ENCODE measurements around the gene CUBN.

Gene CUBN

DNA sequence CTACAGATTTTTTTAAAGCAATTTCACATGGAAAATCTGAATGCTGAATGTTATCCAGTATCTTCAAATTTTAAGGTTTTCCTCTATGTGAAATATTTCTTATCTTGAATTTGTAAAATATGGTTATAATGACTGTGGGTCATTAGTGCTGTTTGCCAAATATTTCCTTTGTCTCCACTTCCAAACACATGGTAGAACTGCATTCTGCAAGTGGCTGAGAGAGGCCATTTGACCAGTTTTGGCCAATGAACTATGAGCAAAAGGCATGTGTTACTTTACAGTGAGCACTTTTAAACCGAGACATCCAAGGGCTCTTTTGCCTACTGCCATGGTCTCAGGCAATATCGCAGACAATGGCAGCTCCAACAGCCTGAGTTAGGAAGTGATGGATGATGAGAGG, 195.2 kb downstream of the CUBN start:
- in situ Hi-C loops (cut with MboI; ENCODE audit: low sequenced_read_pairs): no loop called here

DNA sequence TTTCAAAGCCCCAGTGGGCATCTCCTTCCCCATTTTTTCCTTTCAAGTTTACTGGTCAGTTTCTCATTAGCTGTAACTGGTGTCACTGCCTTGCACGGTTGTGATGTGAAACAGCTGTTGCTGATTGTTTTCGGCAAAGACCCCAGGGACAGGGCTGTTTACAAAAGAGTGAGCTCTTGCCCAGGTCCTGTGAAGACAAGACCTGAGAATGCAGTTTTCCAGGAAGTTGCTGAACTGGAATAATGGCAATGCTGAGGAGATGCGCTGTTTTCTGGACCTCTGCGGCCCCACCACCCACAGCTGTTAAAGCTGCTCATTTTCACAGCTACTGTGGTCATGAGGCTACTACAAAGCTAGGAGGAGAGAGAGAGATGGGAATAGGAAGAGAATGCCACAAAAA, 195.8 kb downstream of the CUBN start:
- in situ Hi-C loops (cut with MboI; ENCODE audit: low sequenced_read_pairs): no loop called here

GRCh38 chr10:16931930-16932329, 197.7 kb downstream of the CUBN start:
- in situ Hi-C loops (cut with MboI; ENCODE audit: low sequenced_read_pairs): no loop called here

- in situ Hi-C loops (cut with MboI; ENCODE audit: low sequenced_read_pairs): no loop called here
Observed at GRCh38 chr10:16930540-16930939, 199.1 kb downstream of the CUBN start.

- in situ Hi-C loops (cut with MboI; ENCODE audit: low sequenced_read_pairs): no loop called here
Observed at GRCh38 chr10:16929069-16929468, 200.5 kb downstream of the CUBN start.

- in situ Hi-C loops (cut with MboI; ENCODE audit: low sequenced_read_pairs): no loop called here
Observed at GRCh38 chr10:16927546-16927945, 202.1 kb downstream of the CUBN start.

DNA sequence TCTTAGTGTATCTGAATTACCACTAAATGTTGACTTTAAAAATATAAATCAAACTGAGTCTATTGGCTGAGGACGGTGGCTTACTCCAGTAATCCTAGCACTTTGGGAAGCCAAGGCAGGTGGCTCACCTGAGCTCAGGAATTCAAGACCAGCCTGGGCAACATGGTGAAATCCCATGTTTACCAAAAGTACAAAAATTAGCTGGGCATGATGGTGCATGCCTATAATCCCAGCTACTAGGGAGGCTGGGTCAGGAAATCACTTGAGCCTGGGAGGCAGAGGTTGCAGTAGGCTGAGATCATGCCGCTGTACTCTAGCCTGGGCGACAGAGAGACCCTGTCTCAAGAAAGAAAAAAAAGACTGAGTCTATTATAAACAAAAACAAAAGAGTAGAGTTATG, 205.9 kb downstream of the CUBN start:
- in situ Hi-C loops (cut with MboI; ENCODE audit: low sequenced_read_pairs): no loop called here

- in situ Hi-C loops (cut with MboI; ENCODE audit: low sequenced_read_pairs): no loop called here
Observed at GRCh38 chr10:16923309-16923708, 206.3 kb downstream of the CUBN start.

- in situ Hi-C loops (cut with MboI; ENCODE audit: low sequenced_read_pairs): no loop called here
Observed at GRCh38 chr10:16919121-16919982, 210.3 kb downstream of the CUBN start.

DNA sequence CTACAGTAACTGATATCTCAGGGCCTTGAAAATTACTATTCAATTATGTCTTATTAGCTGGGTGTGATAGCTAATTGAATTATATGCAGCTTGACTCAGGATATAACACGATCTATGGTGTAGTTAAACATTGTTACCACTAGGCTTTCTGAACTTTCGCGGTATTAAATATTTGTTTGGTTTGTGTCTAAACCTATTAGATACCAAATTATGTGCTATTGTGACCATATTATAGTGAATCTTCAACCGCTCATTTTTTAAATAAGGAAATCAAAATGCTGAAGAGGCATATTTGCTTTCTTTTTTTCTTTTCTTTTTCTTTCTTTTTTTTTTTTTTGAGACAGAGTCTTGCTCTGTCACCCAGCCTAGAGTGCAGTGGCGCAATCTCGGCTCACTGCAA, 213.1 kb downstream of the CUBN start:
- in situ Hi-C loops (cut with MboI; ENCODE audit: low sequenced_read_pairs): no loop called here

DNA sequence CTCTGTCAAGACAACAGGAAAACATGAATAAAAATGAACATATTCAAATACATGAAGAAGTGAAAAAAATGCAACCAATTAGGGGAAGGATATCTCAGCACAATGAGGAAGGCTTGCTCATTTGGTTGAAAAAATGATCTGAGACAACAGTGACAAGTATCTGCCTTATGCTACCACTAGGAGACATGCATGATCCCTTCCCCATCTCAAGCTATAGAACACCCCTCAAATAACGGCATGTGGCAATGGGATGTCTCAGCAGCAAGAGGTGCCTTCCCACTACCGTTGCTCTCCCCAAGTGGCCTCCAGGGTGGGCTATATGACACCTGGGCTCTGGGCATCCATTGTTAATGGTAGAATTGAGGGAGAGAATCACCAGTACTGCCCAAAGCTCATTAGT, 214.3 kb downstream of the CUBN start:
- in situ Hi-C loops (cut with MboI; ENCODE audit: low sequenced_read_pairs): no loop called here

- in situ Hi-C loops (cut with MboI; ENCODE audit: low sequenced_read_pairs): no loop called here
Observed at GRCh38 chr10:16913266-16913665, 216.3 kb downstream of the CUBN start.

DNA sequence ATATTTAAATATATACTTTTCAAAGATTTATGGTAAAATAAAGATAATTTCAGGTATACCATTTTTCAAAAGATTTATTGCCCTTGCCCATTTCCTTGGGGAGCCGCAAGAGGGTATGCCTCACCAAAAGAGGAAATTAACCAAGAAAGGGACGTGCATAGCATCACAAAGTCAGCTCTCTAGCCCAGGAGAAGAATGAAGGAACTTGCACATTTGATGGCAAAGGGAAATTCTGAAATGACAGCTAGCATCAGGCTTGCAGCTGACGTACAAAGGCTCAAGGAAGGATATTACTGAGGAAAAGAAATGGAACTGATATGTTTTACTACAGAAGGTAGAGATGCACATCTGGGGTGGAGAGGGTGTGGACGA, 218.8 kb downstream of the CUBN start:
- in situ Hi-C loops (cut with MboI; ENCODE audit: low sequenced_read_pairs): no loop called here

DNA sequence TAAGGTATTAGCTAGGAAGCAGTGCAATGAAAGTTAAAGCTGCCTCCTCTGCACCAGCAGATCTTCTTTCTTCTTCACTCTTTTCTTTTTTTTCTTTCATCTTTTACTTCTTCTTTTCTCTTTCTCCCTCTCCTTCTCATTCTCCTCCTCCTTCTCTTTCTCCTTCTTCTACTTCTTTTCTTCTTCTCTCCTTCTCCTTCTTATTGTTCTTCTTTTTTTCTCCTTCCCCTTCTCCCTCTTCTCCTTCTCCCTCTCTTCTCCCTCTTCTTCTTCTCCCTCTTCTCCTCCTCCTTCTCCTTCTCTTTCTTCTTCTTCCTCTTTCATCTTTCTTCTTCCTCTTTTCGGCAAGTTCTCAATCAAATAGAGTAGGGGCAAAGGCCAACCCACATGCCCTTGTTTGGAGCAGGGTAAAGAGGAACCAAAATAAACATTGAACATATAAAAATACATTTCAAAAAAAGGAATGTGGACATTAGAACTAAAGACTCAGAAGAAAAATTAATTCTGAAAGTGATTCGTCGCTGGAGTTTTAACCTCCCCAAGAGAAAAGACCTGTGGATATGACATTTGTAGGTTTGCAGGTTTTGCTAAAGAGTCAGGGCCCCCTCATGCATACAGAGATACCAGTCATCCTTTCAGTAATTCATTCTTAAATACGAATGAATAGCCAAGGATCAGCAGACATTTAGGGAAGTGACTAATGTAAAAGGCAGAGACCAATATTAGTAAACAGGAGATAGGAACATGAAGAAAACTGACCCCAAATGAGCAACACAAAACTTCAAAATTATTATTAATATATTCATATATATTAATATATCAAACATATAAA, 219.4 kb downstream of the CUBN start:
- in situ Hi-C loops (cut with MboI; ENCODE audit: low sequenced_read_pairs): no loop called here

DNA sequence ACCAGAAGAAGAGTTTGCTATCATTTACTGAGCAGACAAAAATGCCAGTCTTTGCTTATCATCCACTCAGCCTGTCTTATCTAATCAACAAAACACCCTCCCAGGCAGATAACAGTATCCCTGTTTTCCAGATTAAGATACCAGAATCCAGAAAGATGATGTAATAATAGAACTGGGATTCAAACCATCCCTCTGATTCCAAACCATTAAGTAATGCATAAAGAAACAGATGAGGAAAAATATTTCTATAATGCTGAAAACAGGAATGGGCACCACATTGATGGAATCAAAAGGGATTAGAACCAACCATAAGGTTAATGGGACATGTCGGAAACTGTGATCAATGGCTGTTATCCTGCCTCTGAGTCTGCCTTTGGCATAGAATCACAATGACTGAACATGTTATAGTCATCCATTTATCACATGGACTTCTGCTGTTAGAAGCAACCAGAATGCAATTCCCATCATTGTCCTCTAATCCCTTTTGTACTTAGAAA, 220.3 kb downstream of the CUBN start:
- in situ Hi-C loops (cut with MboI; ENCODE audit: low sequenced_read_pairs): no loop called here

- in situ Hi-C loops (cut with MboI; ENCODE audit: low sequenced_read_pairs): no loop called here
Observed at GRCh38 chr10:16907687-16908086, 221.9 kb downstream of the CUBN start.

GRCh38 chr10:16905320-16905719, 224.3 kb downstream of the CUBN start:
- in situ Hi-C loops (cut with MboI; ENCODE audit: low sequenced_read_pairs): no loop called here

DNA sequence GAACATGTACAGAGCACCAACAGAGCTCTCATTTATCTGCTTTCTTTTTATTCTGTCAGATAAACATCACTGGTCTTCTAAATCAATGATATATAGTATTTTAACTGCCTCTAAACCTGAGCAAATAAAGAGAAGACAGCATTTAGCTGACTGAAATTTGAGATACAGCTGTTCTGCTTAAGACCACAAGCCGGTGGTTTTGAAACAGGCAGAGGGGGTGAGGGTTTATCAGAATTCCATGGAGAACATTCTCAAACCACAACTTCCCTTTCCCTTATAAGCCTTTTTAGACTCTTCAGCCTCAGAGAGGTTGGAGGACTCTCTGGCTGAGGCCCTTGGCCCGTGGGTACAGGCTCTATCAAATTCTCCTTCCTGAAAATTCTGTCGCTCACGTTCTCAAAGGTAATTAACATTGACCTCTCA, 225.0 kb downstream of the CUBN start:
- in situ Hi-C loops (cut with MboI; ENCODE audit: low sequenced_read_pairs): no loop called here

DNA sequence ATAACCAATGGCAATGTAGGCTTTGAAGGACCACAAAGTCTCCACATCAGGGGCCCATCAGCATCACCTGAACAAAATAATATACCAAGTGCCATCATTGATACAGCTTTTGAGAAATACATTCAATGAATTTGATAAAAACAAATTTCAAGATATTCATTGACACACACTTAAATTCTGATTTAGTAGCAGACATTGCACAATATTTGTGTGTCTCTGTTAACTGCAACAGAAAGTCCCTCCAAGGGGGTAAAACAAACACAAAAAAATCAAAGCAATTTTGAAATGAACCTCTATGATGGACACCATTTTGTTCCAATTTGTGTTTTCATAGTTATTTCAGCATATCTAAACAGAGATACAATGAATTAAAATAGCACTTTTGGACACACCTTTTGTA, 225.6 kb downstream of the CUBN start:
- in situ Hi-C loops (cut with MboI; ENCODE audit: low sequenced_read_pairs): no loop called here

- in situ Hi-C loops (cut with MboI; ENCODE audit: low sequenced_read_pairs): no loop called here
Observed at GRCh38 chr10:16902606-16903005, 227.0 kb downstream of the CUBN start.

- in situ Hi-C loops (cut with MboI; ENCODE audit: low sequenced_read_pairs): no loop called here
Observed at GRCh38 chr10:16901106-16901505, 228.5 kb downstream of the CUBN start.

- in situ Hi-C loops (cut with MboI; ENCODE audit: low sequenced_read_pairs): no loop called here
Observed at GRCh38 chr10:16896993-16897392, 232.6 kb downstream of the CUBN start.
